Heart right ventricle (tissue), 16 donors: ENCODE measurements around the gene FAIM2. TPM values are rescaled to one million over a fixed set of nuclear protein-coding genes. Genes with fewer than 3 reads are reported as not detected.

Source experiments
- ATAC-seq, 8 donors: fragments of 200-7000 bp; cut with Tn5 transposase; one replicate each; pipeline ENCODE4 v1.9.1; 2020; ENCODE audit warnings: mild to moderate bottlenecking in 8 of 8, moderate library complexity in 8 of 8, moderate number of reproducible peaks in 1 of 8
- DNase-seq, 2 donors: peaks; one replicate each; pipeline ENCODE4 v3.0.0-alpha.2; 2020
- H3K27ac ChIP-seq, 10 donors: fragments of 200-600 bp; sonication (generic) in 2 of 10; one replicate each; pipeline versions ENCODE4 v1.5.0 to v1.8.0; 2020 to 2022; ENCODE audit warnings: mild to moderate bottlenecking in 3 of 10
- H3K27me3 ChIP-seq, 7 donors: fragments of 200-600 bp; one replicate each; pipeline ENCODE4 v1.8.0; 2021 to 2022; ENCODE audit warnings: mild to moderate bottlenecking in 2 of 7
- H3K36me3 ChIP-seq, 9 donors: fragments of 200-600 bp; sonication (generic) in 1 of 9; one replicate each; pipeline versions ENCODE4 v1.5.0 to v1.8.0; 2020 to 2022; ENCODE audit warnings: mild to moderate bottlenecking in 2 of 9
- H3K4me1 ChIP-seq, 9 donors: fragments of 200-600 bp; sonication (generic) in 1 of 9; one replicate each; pipeline versions ENCODE4 v1.5.0 to v1.8.0; 2020 to 2022; ENCODE audit warnings: mild to moderate bottlenecking in 4 of 9
- H3K4me3 ChIP-seq, 10 donors: fragments of 200-600 bp; sonication (generic) in 2 of 10; one replicate each; pipeline versions ENCODE4 v1.5.0 to v1.8.0; 2020 to 2022; ENCODE audit warnings: mild to moderate bottlenecking in 7 of 10, moderate library complexity in 2 of 10
- H3K9me3 ChIP-seq, 11 donors: fragments of 200-600 bp in 10 of 11; sonication (generic) in 2 of 11; one replicate each; pipeline versions ENCODE4 v1.5.0 to v1.8.0; 2013 to 2022; ENCODE audit warnings: mild to moderate bottlenecking in 2 of 11, control low read depth in 1 of 11, moderate library complexity in 1 of 11
- CTCF ChIP-seq, 9 donors: fragments of 200-600 bp; sonication (generic) in 2 of 9; IDR thresholded peaks; one replicate each; pipeline versions ENCODE4 v1.5.0 to v1.8.0; 2021 to 2022; ENCODE audit warnings: antibody characterized with exemption in 9 of 9, mild to moderate bottlenecking in 5 of 9, moderate library complexity in 1 of 9
- WGBS, 2 donors: extraction: QIAGEN DNeasy Blood & Tissue Kit; methylation state at CpG; one replicate each; pipeline ENCODE4 v1.1.7; 2013; ENCODE audit warnings: inconsistent platforms in 1 of 2; 5-methylcytosine and 5-hydroxymethylcytosine counted together
- intact Hi-C, 10 donors: fragments of 100-400 bp; cut with DNase I; formaldehyde crosslinking; loops; one replicate each; pipeline versions ENCODE4 v1.11.1 to v1.14.2; 2022
- polyA plus RNA-seq, 2 donors: library from polyadenylated mRNA; stranded (reverse); fragments of 200-250 nt; gene quantifications; one replicate each; pipeline ENCODE4 v1.2.3, GENCODE V29; 2013
- total RNA-seq, 10 donors: library from RNA; stranded (reverse); fragmentation: NEBNext Ultra II Directional in 3 of 10; extraction: Animal tissue kit (Norgen Biotek cat#: 25700) in 3 of 10; gene quantifications; one replicate each; pipeline versions ENCODE4 v1.2.1 to v1.2.4, GENCODE V29; 2021 to 2023
- donor health status: Arrhythmogenic right ventricular cardiomyopathy.
- donor health status: ischemic (EF 13 %, LVEDD 7.1; RV severe dilation, severe dysfunction).
- donor health status: healthy with polysubstance abuse.
- donor health status: DM: no; HTN: yes; CAD: no.
- donor health status: DM: no; HTN: no; CAD: no.
- donor health status: ischemic (EF 25% LVEDD 6.9; RV normal size, moderate dysfunction).
- donor health status: ischemic (EF 25% LVEDD 5.7; RV mildly dilated, moderate dysfunction).
- donor health status: healthy.
- donor health status: DM: yes; HTN: yes; CAD: no.
- donor health status: Ischemic cardiomyopathy.
- donor health status: ischemic (EF 35%, LVEDD 5.7; RV mildly dilated, moderate dysfunction).
- donor health status: nonischemic (EF 11% LVEDD 7.7; RV severe dilation, severe dysfunction).
- donor health status: DM: yes; HTN: yes; CAD: no.
- donor health status: PGD.
- donor health status: ischemic (EF 29% LVEDD 5.4; RV normal size, mild dysfunction).
- donor health status: nonischemic (EF 23%, LVEDD 6.1; RV moderate dilation, normal function).

The FAIM2 gene
- total and polyA plus RNA-seq, 12 donors: 1.2 to 15.0 (median 3.5) TPM

- Histone ChIP-seq H3K36me3 (no peaks in the 10 kb centered on the region), H3K27ac (peak overlapping the region in 5 of 10 donors; percentile 15 to 65 (median 53)), H3K4me1 (peaks cover 0 to 26% (median 10%) of the 10 kb centered on the region in 9 donors), H3K4me3 (peak overlapping the region in 8 of 10 donors; percentile 13 to 44 (median 36)), H3K9me3 (no peaks in the 10 kb centered on the region), H3K27me3 (peaks cover 0 to 12% (median 0%) of the 10 kb centered on the region in 7 donors)
- TF ChIP-seq CTCF (IDR thresholded peaks at IDR 0.05): peak; percentile 72 to 97 (median 95)
- DNase-seq: peak; percentile 81 to 87
- intact Hi-C loops: loop anchor here in 7 of 10 donors (1.0 to 10.0 kb wide), 4 partner anchors 78 to 249 kb away; no protein-coding TSS in a partner anchor
- 10 to 12% methylated on average over 28 of the region's 28 CpGs for WGBS, 2 donors
- peak; percentile 94 to 97 (median 96) for ATAC-seq
Observed at GRCh38 chr12:49945394-49946080, 41.8 kb upstream of the FAIM2 start.

GRCh38 chr12:49944718-49945117 is 41.0 kb upstream of the FAIM2 start:
- H3K4me3 ChIP-seq: no peak overlapping the region
- intact Hi-C loops: loop anchor here in 8 of 10 donors (1.0 to 10.0 kb wide), 4 partner anchors 77 to 250 kb away; no protein-coding TSS in a partner anchor

GRCh38 chr12:49944046-49944445 is 40.3 kb upstream of the FAIM2 start:
- intact Hi-C loops: loop anchor here in 2 of 10 donors (5.0 to 10.0 kb wide), 2 partner anchors 77 to 251 kb away; no protein-coding TSS in a partner anchor
- DNase-seq (no peak), ATAC-seq (no peak)
- H3K9me3 ChIP-seq: no peaks in the 10 kb centered on the region
- H3K27ac ChIP-seq: no peak overlapping the region
- peaks cover 0 to under 1% (median 0%) of the 10 kb centered on the region in 7 donors for H3K27me3 ChIP-seq
- H3K36me3 ChIP-seq: no peaks in the 10 kb centered on the region
- TF ChIP-seq CTCF (IDR thresholded peaks at IDR 0.05): no peak
- 93 to 95% methylated on average over 5 of the region's 5 CpGs for WGBS, 2 donors
- peaks cover 0 to 26% (median 10%) of the 10 kb centered on the region in 9 donors for H3K4me1 ChIP-seq
- H3K4me3 ChIP-seq: no peak overlapping the region

More at GRCh38 chr12:49944718-49945117, 41.0 kb upstream of the FAIM2 start:
- ATAC-seq (no peak), DNase-seq (no peak)
- peak overlapping the region in 2 of 10 donors; percentile 63 to 65 for H3K27ac ChIP-seq
- WGBS, 2 donors: 89 to 97% methylated on average over 3 of the region's 3 CpGs
- H3K27me3 ChIP-seq: peaks cover 0 to 7% (median 0%) of the 10 kb centered on the region in 7 donors
- no peaks in the 10 kb centered on the region for H3K9me3 ChIP-seq
- no peaks in the 10 kb centered on the region for H3K36me3 ChIP-seq
- peaks cover 0 to 26% (median 10%) of the 10 kb centered on the region in 9 donors for H3K4me1 ChIP-seq
- no peak for TF ChIP-seq CTCF (IDR thresholded peaks at IDR 0.05)

GRCh38 chr12:49943625-49943960 is 39.9 kb upstream of the FAIM2 start:
- WGBS, 2 donors: 94 to 100% methylated on average over 1 of the region's 1 CpG
- Histone ChIP-seq H3K4me1 (peaks cover 0 to 25% (median 10%) of the 10 kb centered on the region in 9 donors), H3K4me3 (no peak overlapping the region), H3K27ac (no peak overlapping the region), H3K9me3 (no peaks in the 10 kb centered on the region), H3K36me3 (no peaks in the 10 kb centered on the region), H3K27me3 (no peaks in the 10 kb centered on the region)
- intact Hi-C loops: loop anchor here in 2 of 10 donors (5.0 to 10.0 kb wide), 2 partner anchors 76 to 251 kb away; no protein-coding TSS in a partner anchor
- DNase-seq (no peak), ATAC-seq (no peak)
- TF ChIP-seq CTCF (IDR thresholded peaks at IDR 0.05): no peak
